ENCODE results near the gene SALL4.

The SALL4 gene

GRCh38 chr20:51796340-51796739 is 6.0 kb downstream of the SALL4 start:
- no peak for DNase-seq (ENCODE audit: low read depth)
- no peak for TF ChIP-seq POLR2A (IDR thresholded peaks at IDR 0.05; ENCODE audit: extremely low read depth, insufficient read length)
- TF ChIP-seq, protein P1, sequence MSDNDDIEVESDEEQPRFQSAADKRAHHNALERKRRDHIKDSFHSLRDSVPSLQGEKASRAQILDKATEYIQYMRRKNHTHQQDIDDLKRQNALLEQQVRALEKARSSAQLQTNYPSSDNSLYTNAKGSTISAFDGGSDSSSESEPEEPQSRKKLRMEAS (IDR thresholded peaks at IDR 0.05; ENCODE audit: low read depth, low read length): no peak
- no peak for TF ChIP-seq MYC (IDR thresholded peaks at IDR 0.05; ENCODE audit: low read depth, low read length)
- TF ChIP-seq, protein P2, sequence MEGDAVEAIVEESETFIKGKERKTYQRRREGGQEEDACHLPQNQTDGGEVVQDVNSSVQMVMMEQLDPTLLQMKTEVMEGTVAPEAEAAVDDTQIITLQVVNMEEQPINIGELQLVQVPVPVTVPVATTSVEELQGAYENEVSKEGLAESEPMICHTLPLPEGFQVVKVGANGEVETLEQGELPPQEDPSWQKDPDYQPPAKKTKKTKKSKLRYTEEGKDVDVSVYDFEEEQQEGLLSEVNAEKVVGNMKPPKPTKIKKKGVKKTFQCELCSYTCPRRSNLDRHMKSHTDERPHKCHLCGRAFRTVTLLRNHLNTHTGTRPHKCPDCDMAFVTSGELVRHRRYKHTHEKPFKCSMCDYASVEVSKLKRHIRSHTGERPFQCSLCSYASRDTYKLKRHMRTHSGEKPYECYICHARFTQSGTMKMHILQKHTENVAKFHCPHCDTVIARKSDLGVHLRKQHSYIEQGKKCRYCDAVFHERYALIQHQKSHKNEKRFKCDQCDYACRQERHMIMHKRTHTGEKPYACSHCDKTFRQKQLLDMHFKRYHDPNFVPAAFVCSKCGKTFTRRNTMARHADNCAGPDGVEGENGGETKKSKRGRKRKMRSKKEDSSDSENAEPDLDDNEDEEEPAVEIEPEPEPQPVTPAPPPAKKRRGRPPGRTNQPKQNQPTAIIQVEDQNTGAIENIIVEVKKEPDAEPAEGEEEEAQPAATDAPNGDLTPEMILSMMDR (IDR thresholded peaks at IDR 0.05; ENCODE audit: low read depth, low read length): no peak
- no peak overlapping the region for H3K4me3 ChIP-seq (ENCODE audit: low read depth, low read length)

- TF ChIP-seq, protein P1 (IDR thresholded peaks at IDR 0.05; ENCODE audit: low read depth, low read length): no peak
- H3K4me3 ChIP-seq (ENCODE audit: low read depth, low read length): no peak overlapping the region
- no peak for DNase-seq (ENCODE audit: low read depth)
Measured at GRCh38 chr20:51792960-51793359, 9.4 kb downstream of the SALL4 start.

- DNase-seq (ENCODE audit: low read depth): no peak
- H3K4me3 ChIP-seq (ENCODE audit: low read depth, low read length): no peak overlapping the region
- TF ChIP-seq MYC (IDR thresholded peaks at IDR 0.05; ENCODE audit: low read depth, low read length): no peak
- TF ChIP-seq POLR2A (IDR thresholded peaks at IDR 0.05; ENCODE audit: extremely low read depth, insufficient read length): no peak
- TF ChIP-seq, protein P2 (IDR thresholded peaks at IDR 0.05; ENCODE audit: low read depth, low read length): no peak
- TF ChIP-seq, protein P1 (IDR thresholded peaks at IDR 0.05; ENCODE audit: low read depth, low read length): no peak
Measured at GRCh38 chr20:51791626-51792025, 10.7 kb downstream of the SALL4 start.

- TF ChIP-seq MYC (IDR thresholded peaks at IDR 0.05; ENCODE audit: low read depth, low read length) (no peak), POLR2A (IDR thresholded peaks at IDR 0.05; ENCODE audit: extremely low read depth, insufficient read length) (no peak)
- TF ChIP-seq, protein P1 (IDR thresholded peaks at IDR 0.05; ENCODE audit: low read depth, low read length): no peak
- TF ChIP-seq, protein P2 (IDR thresholded peaks at IDR 0.05; ENCODE audit: low read depth, low read length): no peak
- no peak overlapping the region for H3K4me3 ChIP-seq (ENCODE audit: low read depth, low read length)
- DNase-seq (ENCODE audit: low read depth): no peak
Measured at GRCh38 chr20:51790256-51790655, 12.1 kb downstream of the SALL4 start.

GRCh38 chr20:51789434-51789833 is 12.9 kb downstream of the SALL4 start:
- TF ChIP-seq, protein P2 (IDR thresholded peaks at IDR 0.05; ENCODE audit: low read depth, low read length): no peak
- TF ChIP-seq, protein P1 (IDR thresholded peaks at IDR 0.05; ENCODE audit: low read depth, low read length): no peak
- TF ChIP-seq MYC (IDR thresholded peaks at IDR 0.05; ENCODE audit: low read depth, low read length) (no peak), POLR2A (IDR thresholded peaks at IDR 0.05; ENCODE audit: extremely low read depth, insufficient read length) (no peak)
- peak; percentile 33 for DNase-seq (ENCODE audit: low read depth)
- no peak overlapping the region for H3K4me3 ChIP-seq (ENCODE audit: low read depth, low read length)

GRCh38 chr20:51788822-51789221 is 13.5 kb downstream of the SALL4 start:
- no peak for DNase-seq (ENCODE audit: low read depth)
- TF ChIP-seq, protein P1 (IDR thresholded peaks at IDR 0.05; ENCODE audit: low read depth, low read length): no peak
- TF ChIP-seq MYC (IDR thresholded peaks at IDR 0.05; ENCODE audit: low read depth, low read length): no peak
- TF ChIP-seq POLR2A (IDR thresholded peaks at IDR 0.05; ENCODE audit: extremely low read depth, insufficient read length): no peak
- TF ChIP-seq, protein P2 (IDR thresholded peaks at IDR 0.05; ENCODE audit: low read depth, low read length): no peak
- H3K4me3 ChIP-seq (ENCODE audit: low read depth, low read length): no peak overlapping the region
